SIG-M5 treated with dmso at 0.1 percent for 504 hours (cell line): ENCODE measurements around the gene CARD10.
"Not testable (repeated sequence)": the region's sequence is repeated elsewhere in the genome, so short reads cannot be mapped to it uniquely, and the experiment has no call there.

Experiments
- DNase-seq: peaks from one replicate; lab custom pipeline; 2025; ENCODE audit not compliant: unreplicated experiment; lab: John Stamatoyannopoulos, UW

The CARD10 gene

GRCh38 chr22:37557321-37558001 lies 38.2 kb upstream of the CARD10 start:
- no peak for DNase-seq

- no peak for DNase-seq
Measured at GRCh38 chr22:37556710-37557109, 37.5 kb upstream of the CARD10 start.

GRCh38 chr22:37555029-37555428 lies 35.8 kb upstream of the CARD10 start:
- DNase-seq = no peak

- no peak for DNase-seq
Measured at GRCh38 chr22:37553725-37554124, 34.5 kb upstream of the CARD10 start.

GRCh38 chr22:37552524-37553163 lies 33.4 kb upstream of the CARD10 start:
- no peak for DNase-seq

GRCh38 chr22:37551981-37552380 lies 32.8 kb upstream of the CARD10 start:
- no peak for DNase-seq

- not testable (repeated sequence) for DNase-seq
Measured at GRCh38 chr22:37550921-37551320, 31.7 kb upstream of the CARD10 start.

- no peak for DNase-seq
Measured at GRCh38 chr22:37549704-37550059, 30.5 kb upstream of the CARD10 start.

- no peak for DNase-seq
Measured at GRCh38 chr22:37547251-37547741, 28.1 kb upstream of the CARD10 start.

GRCh38 chr22:37546437-37547250 lies 27.4 kb upstream of the CARD10 start:
- no peak for DNase-seq

- DNase-seq = no peak
Measured at GRCh38 chr22:37545703-37546436, 26.7 kb upstream of the CARD10 start.

- DNase-seq = peak; percentile 27
Measured at GRCh38 chr22:37544955-37545702, 25.9 kb upstream of the CARD10 start.

- DNase-seq = no peak
Measured at GRCh38 chr22:37542959-37543358, 23.7 kb upstream of the CARD10 start.

GRCh38 chr22:37542416-37542815 lies 23.2 kb upstream of the CARD10 start:
- not testable (repeated sequence) for DNase-seq

- not testable (repeated sequence) for DNase-seq
Measured at GRCh38 chr22:37539790-37540189, 20.6 kb upstream of the CARD10 start.

GRCh38 chr22:37538590-37539357 lies 19.6 kb upstream of the CARD10 start:
- peak; percentile 90 for DNase-seq

GRCh38 chr22:37535159-37535558 lies 15.9 kb upstream of the CARD10 start:
- no peak for DNase-seq

- no peak for DNase-seq
Measured at GRCh38 chr22:37534445-37534844, 15.2 kb upstream of the CARD10 start.

GRCh38 chr22:37533995-37534394 lies 14.8 kb upstream of the CARD10 start:
- DNase-seq = peak; percentile 60
